ENCODE data around the gene TBC1D16.
"Not testable (repeated sequence)": the region's sequence is repeated elsewhere in the genome, so short reads cannot be mapped to it uniquely, and the experiment has no call there.

Gene TBC1D16

DNA sequence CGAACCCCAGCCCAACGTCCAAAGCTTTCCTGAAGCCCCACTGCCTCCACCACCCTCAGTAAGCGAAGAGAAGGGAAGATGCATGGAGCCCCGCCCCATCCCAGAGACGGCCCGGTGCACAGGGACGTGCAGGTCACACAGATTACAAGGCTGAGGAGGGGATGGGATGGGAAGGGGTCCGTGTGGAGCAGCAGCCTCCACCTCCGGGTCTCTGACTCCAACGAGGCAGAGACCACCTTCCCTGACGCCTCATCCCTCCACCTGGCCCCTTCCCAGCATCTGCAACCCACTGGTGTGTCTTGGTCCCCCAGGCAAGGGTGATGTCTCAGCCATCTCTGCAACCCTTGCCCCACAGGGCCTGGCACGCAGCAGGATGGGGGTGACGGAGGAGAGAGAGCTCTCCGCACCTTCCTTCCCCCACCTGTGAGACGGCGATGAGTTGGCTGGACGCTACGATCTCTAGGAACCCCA lies 58.5 kb downstream of the TBC1D16 start:
- DNase-seq (ENCODE audit: low read depth in 2 of 2, low spot score in 1 of 2), result no peak

DNA sequence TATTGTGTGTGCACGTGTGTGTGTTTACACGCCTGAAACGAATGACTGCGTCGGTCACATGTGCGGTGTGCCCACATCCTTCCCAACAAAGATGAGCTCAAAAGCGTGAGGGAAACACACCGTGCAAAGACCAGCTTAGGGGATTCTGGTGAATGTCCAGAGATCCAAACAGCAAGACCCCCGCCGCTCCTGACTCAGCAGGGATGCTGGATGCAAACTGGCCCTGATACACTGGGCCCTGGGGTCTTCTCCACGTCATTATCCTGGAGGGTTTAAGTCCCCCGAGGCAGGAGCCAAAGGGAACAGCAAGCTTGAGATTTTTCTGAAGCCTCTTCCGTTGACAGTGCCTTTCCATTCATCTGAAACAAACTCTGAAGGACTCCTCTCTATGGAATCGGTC lies 59.2 kb downstream of the TBC1D16 start:
- no peak for DNase-seq (ENCODE audit: low read depth in 2 of 2, low spot score in 1 of 2)

DNA sequence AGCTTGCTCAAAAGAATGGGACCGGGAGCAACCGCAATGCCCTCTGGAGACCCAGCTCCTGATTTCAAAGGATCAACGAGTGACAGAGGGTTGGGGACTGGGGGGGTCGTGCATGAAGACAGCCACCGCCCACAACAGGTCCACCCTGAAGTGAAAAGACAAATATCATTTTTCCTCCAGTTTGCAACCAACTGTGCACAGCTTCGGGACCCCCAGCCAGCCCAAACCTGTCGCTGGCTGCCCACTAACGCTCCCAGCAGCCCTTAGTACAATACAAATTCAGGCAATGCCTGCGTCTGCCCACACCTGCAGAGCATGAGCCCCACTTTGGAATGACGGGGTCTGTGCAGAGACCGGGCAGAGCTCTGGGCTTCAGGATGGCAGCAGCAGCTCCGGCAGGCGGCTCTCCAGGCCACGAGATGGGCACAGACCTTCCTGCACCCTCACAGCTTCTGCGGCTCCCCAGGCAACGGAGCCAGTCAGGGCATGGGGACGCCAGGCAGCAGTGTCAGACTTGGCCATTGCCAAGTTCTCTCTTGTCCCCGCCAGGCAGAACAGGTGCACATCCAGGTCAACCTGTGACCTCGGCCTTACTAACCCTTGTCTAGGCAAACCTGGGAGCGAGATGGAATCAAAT lies 60.1 kb downstream of the TBC1D16 start:
- DNase-seq (ENCODE audit: low read depth in 2 of 2, low spot score in 1 of 2), result no peak

DNA sequence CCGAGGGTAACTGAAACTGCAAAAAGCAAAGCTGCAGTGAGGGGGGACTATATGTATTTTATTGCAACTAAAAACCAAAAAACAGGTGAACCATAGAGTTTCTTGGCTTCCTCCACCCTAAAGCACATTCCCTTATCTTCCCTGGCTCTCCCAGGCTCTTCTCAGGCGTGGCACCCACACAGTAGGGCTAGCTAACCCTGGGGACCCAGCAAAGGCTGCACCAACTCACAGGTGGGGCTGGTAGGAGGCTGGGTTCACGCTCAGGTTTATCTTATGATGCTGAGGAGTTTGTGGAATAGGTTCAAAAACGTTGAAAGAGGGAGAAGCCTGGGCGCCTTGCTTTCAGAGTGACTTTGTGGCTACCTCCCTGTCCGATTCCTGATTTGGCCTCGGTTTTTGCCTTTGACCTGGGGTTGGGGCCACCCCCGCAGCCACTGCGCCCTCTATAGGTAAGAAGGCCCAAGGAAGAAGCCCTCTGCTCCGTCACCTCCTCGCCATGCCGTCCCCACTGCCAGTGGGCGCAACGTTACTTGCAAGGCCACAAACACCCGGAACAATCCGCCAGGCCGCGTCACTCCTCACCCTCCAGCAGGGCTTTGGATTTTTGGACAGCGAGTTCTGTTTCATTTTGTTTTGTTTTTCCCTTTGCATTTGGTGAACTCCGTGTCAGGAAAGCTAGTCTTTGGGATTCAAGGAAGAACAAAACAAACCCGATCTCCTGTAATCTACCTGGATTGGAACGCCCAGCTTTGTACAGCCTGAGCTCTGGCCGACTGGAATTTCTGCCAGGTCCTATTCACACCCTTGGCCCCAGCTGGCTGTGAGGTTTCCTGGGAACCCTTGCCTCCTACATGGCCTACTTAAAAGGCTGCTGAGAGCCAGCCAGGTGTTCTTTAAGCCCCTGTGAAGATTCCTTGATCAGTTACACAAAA lies 60.8 kb downstream of the TBC1D16 start:
- no peak for DNase-seq (ENCODE audit: low read depth in 2 of 2, low spot score in 1 of 2)

DNA sequence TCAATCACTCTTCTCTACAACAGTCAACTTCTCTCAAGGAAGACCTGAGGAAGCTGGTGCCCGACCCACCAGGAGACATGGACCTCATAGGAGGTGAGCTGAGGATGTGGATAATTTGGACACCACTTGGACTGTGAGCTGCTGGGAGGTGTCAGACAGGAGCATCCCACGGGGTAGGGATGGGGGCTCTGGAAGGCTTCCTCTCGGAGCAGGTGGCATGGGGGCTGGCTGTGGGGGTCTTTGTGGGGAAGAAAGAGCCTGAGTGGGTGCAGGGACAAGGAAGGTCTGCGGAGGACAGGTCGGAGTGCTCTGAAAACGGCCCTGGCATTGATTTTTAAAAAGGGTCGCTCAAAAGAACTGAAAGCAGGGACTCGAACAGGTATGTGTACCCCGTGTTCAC lies 64.0 kb downstream of the TBC1D16 start:
- no peak for DNase-seq (ENCODE audit: low read depth in 2 of 2, low spot score in 1 of 2)

DNA sequence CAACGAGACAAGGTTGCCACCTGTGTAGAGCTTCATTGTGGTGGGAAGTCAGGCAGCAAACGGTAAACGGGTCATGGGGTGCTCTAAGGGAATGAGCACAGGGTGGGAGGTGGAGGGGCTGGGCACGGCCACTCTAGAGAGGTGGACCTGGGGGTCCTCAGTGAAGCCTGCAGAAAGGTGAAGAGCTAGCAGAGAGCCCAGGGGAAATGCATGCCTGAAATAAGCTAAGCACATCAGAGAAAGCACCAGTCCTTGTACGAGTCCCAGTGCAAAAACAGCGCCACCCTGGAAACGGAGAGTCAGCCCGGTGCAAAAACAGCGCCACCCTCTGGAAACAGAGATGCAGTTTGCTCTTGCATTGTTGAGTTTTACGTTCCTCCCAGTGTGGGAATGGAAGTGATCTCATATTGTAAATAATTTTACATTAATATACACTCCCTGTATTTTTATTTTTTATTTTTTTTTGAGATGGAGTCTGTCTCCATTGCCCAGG lies 65.0 kb downstream of the TBC1D16 start:
- DNase-seq (ENCODE audit: low read depth in 2 of 2, low spot score in 1 of 2), result no peak

DNA sequence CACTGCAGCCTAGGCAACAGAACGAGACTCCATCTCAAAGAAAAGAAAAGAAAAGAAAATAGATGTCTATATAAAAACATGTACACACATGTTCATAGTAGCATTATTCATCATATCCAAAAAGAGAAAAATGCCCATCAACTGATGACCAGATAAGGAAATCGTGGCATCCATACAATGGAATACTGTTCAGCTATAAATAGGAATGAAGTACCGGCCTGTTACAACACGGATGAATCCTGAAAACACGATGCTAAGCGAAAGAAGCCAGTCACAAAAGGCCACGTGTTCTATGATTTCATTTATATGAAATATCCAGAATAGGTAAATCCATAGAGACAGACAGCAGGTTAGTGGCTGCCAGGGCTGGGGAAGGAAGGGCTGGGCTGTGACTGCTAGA lies 65.8 kb downstream of the TBC1D16 start:
- no peak for DNase-seq (ENCODE audit: low read depth in 2 of 2, low spot score in 1 of 2)

DNA sequence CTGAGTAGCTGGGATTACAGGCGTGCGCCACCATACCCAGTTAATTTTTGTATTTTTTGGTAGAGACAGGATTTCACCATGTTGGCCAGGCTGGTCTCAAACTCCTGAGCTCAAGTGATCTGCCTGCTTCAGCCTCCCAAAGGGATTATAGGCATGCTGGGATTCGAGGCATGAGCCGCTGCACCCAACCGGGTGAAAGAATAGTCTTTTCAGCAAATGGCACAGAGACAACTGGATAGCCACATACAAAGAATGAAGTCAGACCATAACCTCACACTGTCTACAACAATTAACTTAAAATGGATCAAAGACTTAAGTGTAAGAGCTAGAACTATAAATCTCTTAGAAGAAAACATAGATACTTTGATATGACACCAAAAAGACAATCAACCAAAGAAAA lies 67.6 kb downstream of the TBC1D16 start:
- no peak for DNase-seq (ENCODE audit: low read depth in 2 of 2, low spot score in 1 of 2)

DNA sequence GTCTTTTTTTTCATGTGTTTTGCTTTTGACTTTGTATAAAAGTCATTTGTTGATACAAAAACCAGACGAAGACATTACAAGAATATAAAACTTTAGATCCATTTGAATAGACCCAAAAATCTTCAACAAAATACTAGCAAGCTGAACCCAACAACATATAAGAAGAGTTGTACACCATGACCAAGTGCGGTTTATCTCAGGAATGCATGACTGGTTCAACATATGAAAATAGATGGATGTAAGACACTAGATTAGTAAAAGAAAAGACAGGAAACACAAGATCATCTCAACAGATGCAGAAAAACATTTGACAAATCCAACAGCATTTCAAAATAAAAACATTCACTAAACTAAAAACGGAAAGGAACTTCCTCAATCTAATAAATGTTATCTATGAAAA lies 69.0 kb downstream of the TBC1D16 start:
- DNase-seq (ENCODE audit: low read depth in 2 of 2, low spot score in 1 of 2), result no peak

DNA sequence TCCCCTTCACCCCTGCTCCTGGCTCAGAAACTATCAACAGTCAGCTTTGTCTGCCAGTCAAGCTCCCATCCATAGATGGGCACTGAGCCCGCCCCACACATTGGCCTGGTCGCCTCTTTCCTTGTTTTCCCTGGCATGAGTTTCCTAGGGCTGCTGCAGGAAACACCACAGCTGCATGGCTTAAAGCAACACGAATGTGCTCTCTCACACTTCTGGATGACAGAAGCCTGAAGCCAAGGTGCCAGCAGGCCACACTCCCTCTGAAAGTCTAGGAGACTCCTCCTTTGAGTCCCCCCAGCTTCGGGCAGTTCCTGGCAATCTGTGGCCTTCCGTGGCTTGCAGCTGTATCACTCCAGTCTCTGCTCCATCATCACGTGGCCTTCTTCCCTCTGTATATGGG lies 69.9 kb downstream of the TBC1D16 start:
- DNase-seq (ENCODE audit: low read depth in 2 of 2, low spot score in 1 of 2), result no peak

DNA sequence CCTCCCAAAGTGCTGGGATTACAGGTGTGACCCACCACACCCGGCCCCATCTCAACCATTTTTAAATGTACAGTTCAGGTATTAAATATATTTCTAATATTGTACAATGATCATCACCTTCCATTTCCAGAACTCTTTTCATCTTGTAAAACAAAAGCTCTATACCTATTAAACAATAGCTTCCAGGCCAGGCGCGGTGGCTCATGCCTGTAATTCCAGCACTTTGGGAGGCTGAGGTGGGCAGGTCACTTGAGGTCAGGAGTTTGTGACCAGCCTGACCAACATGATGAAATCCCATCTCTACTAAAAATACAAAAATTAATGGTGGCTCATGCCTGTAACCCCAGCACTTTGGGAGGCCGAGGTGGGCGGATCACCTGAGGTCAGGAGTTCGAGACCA lies 73.2 kb downstream of the TBC1D16 start:
- not testable (repeated sequence) for DNase-seq (ENCODE audit: low read depth in 2 of 2, low spot score in 1 of 2)

DNA sequence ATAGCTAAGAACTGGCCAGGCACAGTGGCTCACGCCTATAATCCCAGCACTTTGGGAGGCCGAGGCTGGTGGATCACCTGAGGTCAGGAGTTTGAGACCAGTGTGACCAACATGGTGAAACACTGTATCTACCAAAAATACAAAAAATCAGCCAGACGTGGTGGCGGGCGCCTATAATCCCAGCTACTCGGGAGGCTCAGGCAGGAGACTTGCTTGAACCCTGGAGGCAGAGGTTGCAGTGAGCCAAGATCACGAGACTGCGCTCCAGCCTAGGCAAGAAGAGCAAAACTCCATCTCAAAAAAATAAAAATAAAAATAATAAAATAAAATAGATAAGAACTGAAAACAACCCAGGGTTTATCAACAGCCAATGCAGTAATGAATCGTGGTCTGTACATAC lies 74.1 kb downstream of the TBC1D16 start:
- not testable (repeated sequence) for DNase-seq (ENCODE audit: low read depth in 2 of 2, low spot score in 1 of 2)

DNA sequence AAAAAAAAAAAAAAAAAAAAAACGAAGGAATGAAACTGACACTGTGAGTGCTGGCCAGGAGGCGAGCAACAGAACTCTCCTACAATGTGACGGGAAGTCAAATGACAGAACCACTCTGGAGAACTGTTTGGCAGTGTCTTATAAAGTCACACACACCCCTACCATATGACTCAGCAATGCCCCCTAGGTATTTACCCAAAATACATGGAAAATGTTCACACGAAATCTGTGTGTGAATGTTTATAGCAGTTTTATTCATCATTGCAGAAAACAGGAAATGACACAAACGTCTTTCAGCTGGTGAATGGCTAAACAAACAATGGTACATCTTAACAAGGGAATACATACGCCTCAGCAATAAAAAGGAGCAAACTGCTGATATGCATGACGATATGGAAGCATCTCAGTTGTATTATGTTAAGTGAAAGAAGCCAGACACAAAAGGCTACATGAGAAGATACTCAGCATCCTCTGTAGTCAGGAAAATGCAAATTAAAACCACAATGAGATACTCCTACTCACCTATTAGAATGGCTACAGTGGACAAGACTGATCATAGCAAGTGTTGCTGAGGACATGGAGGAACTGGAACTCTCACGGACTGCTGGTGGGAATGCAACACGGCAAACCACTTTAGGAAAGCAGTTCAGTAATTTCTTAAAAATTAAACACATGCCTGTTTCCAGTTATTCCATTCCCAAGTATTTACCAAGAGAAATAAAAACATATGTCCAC lies 74.7 kb downstream of the TBC1D16 start:
- DNase-seq (ENCODE audit: low read depth in 2 of 2, low spot score in 1 of 2), result no peak

DNA sequence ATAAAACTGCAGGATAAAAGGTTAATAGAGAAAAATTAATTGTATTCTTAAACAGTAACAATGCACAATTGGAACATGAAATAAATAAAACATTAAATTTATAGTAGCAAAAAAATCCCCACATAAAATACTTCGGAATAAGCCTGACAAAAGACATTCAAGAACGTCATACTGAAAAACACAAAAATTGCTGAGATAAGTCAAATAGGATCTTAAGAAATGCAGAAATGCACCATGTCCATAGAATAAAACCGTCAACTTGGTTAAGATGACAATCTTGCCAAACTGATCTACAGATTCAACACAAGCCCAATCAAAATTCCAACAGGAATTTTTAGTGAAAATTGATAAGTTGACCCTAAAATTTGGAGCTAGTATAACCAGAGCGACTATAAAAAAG lies 76.6 kb downstream of the TBC1D16 start:
- DNase-seq (ENCODE audit: low read depth in 2 of 2, low spot score in 1 of 2), result no peak

DNA sequence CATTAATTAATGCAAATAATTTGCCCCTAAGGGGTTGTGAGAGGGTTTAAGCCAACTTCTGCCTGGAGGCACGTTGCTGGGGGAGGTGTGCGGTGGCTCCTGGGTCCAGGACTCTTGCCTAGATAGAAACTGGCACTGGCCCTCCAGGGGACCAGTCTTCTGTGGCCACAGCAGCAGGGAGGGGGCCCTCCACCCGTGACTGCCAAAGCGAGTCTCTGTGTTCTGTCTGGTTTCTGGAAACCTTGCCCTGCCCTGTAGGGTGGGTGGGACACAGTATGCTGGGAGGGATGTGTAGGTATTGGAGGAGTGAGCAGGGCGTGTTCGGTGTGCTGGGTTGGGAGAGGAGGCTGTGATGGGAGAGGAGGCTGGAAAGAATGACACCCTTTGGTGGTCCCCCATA lies 78.8 kb downstream of the TBC1D16 start:
- DNase-seq (ENCODE audit: low read depth in 2 of 2, low spot score in 1 of 2), result no peak

DNA sequence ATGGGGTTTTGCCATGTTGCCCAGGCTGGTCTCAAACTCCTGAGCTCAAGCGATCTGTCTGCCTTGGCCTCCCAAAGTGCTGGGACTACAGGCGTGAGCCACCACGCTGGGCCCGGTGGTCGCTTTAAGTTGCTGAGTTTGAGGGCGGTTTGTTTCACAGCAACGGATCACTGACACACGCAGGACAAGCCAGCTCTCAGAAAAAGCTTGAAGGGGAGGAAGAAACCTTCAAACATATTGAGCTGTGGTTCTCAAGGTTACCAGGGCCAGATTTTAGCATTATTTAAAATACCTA lies 79.3 kb downstream of the TBC1D16 start:
- DNase-seq (ENCODE audit: low read depth in 2 of 2, low spot score in 1 of 2), result not testable (repeated sequence)

DNA sequence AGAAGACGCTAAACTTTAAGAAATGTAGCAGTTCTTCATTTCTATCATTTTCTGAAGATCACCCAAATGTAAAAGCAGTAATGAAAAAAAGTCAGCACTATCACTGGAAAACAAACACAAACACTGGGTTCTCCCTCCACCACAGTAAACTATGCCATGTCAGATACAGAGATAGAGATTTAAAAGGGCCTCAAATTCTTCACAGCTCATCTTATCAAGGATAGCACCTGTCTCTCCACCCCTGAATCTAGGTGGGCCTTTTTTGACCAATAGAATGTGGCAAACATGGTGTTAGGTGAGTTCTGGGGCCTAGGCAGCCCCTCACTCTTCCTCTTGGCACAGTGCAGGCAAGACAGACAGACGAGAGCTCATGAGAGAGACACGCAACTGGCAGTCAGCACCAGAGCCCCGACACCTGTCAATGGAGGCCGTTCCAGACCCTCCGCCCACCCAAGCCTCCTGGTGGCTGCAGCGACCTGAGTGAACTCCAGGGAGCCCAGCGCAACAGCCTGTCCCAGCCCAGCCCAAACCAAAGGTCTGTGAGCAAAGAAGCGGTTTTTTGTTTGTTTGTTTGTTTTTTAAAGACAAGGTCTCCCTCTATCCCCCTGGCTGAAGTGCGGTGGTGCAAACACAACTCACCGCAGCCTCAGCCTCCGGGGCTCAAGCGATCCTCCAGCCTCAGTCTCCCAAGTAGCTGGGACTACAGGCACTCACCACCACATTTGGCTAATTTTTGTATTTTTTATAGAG lies 79.8 kb downstream of the TBC1D16 start:
- DNase-seq (ENCODE audit: low read depth in 2 of 2, low spot score in 1 of 2), result no peak

DNA sequence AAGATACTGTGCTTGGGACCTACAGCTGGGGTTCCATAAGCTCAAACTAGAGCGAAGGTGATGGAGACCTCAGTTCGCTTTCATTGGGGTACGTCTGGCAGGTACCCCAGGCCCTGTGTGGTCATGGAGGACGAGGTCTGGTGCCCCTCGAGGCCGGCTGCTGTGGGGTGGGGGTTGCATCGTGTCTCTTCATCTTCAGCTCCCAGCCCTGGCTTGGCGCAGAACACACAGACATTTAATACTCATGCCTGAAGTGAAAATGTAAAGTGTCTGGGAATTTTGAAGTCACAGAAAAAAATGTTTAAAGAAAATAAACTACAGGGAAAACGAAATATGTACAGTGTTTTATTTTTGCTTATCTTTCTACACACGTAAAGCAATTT lies 80.5 kb downstream of the TBC1D16 start:
- no peak for DNase-seq (ENCODE audit: low read depth in 2 of 2, low spot score in 1 of 2)

DNA sequence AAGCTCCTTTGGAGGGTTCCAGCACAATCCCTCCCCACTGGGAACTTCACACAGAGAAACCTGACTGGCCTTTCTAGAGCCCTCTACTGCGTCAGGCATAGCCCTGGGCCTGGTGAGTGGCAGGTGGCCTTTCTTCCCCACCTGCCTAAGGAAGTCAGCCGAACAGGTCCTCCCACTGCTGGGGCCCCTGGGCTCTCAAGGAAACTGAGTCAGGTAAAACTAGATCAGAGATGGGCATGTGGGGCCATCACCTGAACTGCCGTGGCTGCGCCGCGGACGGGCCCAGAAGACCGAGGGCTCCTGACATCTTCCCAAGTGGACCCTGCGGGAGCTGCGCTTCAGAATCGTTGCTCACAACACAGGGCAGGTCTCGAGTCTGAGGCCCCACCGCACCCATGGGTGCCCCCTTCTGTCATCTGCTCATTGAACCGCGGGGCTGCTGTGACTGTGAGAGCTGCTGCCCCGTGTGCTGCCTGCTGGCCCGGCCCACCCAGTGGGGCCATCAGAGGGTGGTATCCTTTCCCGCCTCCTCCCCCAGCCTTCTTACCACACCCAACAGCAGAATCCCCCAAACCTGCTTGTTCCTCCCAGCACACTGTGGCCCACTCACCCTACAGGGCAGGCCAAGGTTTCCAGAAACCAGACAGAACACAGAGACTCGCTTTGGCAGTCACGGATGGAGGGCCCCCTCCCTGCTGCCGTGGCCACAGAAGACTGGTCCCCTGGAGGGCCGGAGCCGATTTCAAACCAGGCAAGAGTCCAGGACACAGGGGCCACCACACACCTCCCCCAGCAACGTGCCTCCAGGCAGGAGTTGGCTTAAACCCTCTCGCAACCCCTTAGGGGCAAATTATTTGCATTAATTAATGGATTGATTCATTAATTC lies 81.1 kb downstream of the TBC1D16 start:
- DNase-seq (ENCODE audit: low read depth in 2 of 2, low spot score in 1 of 2), result no peak

DNA sequence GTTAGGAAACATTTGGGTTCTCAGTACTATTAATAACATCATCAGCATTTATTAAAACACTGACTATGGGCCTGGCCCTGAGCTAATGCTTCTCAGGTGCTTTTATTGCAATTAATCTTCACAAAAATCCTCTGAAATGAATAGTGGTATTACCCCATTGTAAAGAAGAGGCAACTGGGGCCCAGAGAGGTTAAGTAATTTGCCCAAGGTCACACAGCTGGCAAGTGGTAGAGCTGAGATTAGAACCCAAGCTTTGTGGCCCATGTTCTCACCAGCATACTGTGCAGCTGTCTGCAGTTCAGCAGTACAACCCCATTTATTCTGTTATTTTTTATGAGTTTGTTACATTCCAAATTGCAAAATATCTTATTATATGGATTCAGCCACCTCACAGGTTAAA lies 82.3 kb downstream of the TBC1D16 start:
- no peak for DNase-seq (ENCODE audit: low read depth in 2 of 2, low spot score in 1 of 2)
